GM21528 (cell line): ENCODE data around the gene MRC1.

Source experiments
- ATAC-seq: cut with Tn5 transposase; IDR thresholded peaks from one replicate; pipeline ENCODE4 v1.9.1; 2021; ENCODE audit warnings: mild to moderate bottlenecking, moderate library complexity; ENCODE audit not compliant: unreplicated experiment, low FRiP score

The MRC1 gene

GRCh38 chr10:17958049-17958448, 148.9 kb downstream of the MRC1 start:
- ATAC-seq, result no peak

- no peak for ATAC-seq
Observed at GRCh38 chr10:17959870-17960269, 150.7 kb downstream of the MRC1 start.
